Islet precursor cell (in vitro differentiated cells): ENCODE data around the gene NKAPD1.
"Not testable (repeated sequence)": the region's sequence is repeated elsewhere in the genome, so short reads cannot be mapped to it uniquely, and the experiment has no call there.

Source experiments
- DNase-seq: peaks from one replicate; pipeline ENCODE4 v3.0.0-alpha.2; 2018

Gene NKAPD1, protein sequence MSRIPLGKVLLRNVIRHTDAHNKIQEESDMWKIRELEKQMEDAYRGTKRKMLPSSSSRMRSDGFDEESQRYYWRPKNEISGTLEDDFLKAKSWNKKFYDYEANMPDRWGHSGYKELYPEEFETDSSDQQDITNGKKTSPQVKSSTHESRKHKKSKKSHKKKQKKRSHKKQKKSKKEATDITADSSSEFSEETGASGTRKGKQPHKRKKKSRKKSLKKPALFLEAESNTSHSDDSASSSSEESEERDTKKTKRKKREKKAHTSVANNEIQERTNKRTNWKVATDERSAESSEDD

DNA sequence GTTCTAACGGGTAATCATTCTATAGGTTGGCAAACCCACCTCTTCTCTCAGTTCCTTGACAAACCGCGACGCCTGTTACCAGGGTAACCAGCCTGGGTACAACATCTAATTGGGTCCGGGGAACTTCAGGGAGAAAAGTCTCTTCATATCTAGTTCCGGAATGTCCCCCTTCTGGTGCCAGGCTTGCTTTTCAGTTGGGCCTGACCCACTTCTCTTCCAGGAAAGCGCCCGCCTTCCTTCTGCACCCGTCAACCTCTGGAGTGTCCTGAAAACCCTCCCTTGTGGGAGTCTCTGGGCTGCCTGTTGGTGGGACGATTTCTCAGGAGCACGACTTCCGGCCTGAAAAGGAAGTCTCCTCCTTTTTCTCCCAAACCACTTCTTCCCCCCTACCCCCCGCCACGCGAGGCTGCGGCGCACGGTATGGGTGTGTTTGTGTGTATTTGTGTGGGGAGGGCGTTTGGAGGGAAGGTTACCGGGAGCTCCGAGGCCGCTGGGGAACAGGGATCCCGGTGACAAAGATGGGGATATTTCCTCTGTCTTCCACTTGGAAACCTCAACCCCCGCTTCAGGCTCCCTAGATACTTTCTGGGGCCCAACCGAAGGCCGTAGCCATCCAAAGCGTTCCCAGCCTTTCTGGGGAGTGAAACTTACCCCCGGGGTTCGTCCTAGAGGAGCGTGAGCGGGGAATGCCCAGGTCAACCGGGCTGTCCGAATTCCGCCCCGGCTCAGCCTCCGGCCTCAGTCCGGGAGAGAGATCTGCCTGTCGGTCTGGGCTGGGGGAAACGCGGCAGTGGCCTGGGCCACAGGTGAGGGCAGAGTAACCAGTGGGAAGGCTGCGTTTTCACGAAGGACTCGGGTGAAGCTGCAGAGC lies at the start of gene NKAPD1, which contains the start of gene PIH1D2:
Gene NKAPD1, plus strand, starts transcription at position 359 of the 871 bp plus-strand sequence. CDS start 1,276 bp downstream, outside the sequence.
Gene PIH1D2, minus strand, starts transcription at position 77 of the 871 bp plus-strand sequence. CDS start 843 bp downstream, outside the sequence.
- DNase-seq, result peak; percentile 91

DNA sequence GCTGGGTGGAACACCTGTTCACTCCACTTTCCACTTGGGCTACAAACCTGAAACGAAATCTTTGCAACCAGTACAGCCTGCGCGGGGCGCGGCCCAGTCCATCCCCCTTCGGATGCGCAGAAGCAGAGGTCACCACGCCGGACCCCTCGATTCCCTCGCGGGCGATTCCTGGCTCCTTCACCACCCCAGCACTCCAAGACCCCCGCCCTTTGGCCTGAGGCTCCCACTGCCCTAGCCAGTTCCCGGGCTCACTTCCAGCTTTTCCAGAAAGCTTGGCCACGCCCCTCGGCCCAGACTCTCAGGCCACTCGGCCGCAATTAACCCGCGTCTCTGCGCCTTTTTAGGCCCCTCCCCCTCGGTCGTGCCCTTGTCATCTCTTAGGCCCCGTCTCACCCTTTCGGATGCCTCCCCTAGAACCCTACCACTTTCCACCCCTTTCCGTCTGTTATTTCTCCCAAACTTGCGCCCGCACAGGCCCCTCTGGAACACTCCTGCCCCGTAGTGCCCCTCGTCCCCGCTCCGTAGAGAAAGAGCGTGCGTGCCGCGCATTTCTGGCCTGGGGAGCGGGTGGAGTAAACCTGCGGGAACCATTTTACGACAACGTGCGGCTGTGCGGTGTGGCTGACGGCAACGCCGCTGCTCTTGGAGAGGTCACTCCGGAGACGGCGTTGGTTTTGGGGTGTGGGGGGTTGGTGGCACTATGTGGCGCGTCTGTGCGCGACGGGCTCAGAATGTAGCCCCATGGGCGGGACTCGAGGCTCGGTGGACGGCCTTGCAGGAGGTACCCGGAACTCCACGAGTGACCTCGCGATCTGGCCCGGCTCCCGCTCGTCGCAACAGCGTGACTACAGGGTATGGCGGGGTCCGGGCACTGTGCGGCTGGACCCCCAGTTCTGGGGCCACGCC lies 49.1 kb upstream of the NKAPD1 start, which contains the start of gene DLAT:
Gene DLAT, plus strand, starts transcription at position 636 of the 906 bp plus-strand sequence. Its CDS starts 65 bp downstream, at position 701.
- peak; percentile 98 for DNase-seq

DNA sequence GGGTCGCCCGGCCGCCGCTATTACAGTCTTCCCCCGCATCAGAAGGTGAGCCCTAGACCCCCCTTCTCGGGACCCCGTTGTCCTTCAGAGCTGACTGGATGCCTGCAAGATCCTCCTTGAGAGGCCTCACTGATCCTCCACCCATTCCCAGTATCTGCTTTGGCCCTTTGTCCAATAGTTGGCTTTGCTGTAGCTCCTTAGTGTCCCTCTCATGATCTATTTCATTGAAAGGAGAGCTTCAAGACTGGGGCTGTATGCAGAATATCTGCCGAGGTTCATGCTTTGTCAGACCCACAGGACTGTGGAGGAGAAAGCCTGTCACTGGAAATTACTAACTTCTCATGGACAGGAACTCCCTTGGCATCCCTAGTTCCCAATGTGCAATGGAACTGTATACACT lies 48.4 kb upstream of the NKAPD1 start:
- DNase-seq, result no peak

DNA sequence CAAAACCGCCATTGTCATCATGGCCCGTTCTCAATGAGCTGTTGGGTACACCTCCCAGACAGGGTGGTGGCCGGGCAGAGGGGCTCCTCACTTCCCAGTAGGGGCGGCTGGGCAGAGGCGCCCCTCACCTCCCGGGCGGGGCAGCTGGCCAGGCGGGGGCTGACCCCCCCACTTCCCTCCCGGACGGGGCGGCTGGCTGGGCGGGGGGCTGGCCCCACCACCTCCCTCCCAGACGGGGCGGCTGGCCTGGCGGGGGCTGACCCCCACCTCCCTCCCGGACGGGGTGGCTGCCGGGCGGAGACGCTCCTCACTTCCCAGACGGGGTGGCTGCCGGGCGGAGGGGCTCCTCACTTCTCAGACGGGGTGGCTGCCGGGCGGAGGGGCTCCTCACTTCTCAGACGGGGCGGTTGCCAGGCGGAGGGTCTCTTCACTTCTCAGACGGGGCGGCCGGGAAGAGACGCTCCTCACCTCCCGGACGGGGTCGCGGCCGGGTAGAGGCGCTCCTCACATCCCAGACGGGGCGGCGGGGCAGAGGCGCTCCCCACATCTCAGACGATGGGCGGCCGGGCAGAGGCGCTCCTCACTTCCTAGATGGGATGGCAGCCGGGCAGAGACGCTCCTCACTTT lies 47.2 kb upstream of the NKAPD1 start:
- DNase-seq, result not testable (repeated sequence)

DNA sequence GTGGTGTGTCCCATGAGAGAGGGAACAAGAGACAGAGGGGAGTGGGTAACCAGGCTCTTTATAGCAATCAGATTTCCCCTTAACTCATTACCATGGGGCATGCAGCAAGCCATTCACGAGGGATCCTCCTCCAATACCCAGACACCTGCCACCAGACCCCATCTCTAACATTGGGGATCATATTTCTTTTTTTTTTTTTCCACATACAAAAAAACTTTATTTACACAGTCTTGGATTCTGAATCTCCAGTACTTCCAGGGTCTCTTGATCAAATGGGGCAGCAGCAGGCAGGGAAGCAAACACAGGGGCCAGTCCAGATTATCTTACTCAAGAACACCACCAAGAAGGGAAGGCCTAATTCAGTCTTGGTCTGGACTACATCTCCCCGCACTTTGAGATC lies 44.6 kb upstream of the NKAPD1 start:
- DNase-seq, result no peak

DNA sequence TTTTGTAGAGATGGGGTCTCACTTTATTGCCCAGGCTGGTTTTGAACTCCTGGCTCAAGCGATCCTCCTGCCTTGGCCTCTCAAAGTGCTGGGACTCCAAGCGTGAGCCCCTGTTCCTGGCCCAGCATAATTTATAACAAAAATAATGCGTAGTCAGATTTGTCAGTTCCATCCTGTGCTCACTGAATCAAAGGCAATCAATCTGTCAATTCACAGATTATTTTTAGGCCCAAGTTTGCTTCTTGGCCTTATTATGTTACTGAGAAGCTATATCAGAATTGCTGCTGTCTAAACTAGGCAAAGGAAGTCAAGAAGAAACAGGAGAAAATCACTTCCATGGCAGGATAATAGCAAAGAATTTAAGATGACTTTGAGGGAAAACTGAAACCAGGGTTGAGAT lies 40.2 kb upstream of the NKAPD1 start:
- no peak for DNase-seq

DNA sequence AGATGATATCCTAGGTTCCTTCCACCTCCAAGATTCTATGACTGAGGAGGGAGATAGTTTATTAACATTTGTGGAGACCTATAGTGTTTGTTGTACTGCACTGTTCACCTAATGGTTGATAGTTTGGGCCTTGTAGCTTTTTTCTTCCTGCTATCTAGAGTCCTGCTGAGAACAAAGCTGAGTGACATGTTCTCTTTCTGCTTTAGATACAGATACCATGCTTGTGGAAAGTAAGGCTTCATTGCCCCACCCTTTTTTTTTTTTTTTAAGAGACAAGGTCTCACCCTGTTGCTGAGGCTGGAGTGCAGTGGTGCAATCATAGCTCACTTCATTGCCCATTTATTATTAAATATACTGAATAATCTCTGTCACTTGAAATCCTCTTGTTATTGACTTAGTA lies 36.6 kb upstream of the NKAPD1 start:
- DNase-seq, result no peak

DNA sequence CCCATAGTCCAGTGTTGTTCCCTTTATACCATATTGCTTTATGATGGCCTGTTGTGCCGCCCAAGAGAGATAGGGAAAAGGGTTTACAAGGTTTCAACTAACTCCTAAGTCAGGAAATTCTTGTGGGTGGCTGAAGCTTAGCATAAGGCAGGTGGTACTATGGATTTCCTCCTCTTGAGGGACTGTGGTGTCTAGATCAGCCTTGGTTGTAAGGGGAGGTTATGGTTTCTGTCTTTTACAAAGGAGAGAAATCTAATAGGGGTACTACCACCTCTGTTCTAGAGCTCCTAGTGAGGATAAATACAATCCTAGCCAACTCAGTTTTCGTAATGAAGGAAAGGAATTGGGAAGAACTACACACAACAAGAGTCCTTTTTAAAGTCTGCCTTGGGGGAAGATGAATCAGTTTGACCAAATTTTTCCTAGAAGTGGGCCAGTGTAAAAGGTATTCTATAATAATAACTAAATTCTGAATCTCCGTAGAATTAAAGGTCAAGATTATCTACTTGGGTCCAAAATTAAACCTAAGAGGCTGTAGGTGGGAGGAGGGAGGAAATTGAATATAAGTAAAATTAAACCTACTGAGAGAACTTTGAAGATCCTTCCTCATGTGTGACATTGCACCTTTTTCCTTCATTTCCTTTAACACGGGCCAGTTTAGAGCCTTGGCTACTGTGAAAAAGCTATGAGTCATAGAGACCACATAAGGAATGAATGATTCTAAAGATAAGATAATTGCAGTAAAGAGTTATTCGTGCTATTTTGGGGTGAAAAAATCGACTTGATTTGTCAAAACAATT lies 31.7 kb upstream of the NKAPD1 start:
- DNase-seq, result no peak

DNA sequence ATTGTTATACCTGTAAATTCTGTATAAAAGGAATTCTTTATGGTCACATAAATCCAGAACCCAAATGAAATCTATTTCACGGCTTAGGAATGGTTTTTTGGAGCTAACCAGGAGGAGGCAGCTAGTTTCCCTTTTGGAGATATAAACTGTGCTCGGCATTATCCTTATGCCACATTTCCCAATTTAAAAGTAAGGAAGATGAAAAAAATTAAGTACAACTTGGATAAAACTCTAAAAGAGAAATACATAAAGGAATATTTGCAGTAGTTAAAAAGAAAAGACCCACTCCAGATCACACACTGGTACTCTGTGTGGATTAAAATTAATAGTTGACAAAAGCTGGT lies 31.2 kb upstream of the NKAPD1 start:
- no peak for DNase-seq

DNA sequence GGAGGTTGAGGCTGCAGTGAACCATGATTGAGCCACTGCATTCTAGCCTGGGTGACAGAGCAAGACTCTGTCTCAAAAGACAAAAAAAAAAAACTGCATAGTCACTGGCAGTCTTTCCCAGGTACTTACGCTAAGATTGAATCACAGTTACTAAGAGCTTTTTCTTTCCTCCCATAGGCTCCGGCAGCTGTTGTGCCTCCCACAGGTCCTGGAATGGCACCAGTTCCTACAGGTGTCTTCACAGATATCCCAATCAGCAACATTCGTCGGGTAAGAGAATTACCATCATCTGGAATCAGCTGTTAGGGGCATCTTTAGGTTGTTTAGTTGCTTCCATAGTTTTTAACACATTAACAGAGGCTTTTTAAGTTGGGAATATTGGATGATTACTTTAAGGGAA lies 29.1 kb upstream of the NKAPD1 start:
- no peak for DNase-seq

DNA sequence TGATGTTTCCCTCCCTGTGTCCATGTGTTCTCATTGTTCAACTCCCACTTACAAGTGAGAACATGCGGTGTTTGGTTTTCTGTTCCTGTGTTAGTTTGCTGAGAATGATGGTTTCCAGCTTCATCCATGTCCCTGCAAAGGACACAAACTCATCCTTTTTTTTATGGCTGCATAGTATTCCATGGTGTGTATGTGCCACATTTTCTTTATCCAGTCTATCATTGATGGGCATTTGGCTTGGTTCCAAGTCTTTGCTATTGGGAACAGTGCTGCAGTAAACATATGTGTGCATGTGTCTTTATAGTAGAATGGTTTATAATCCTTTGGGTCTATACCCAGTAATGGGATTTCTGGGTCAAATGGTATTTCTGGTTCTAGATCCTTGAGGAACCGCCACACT lies 27.5 kb upstream of the NKAPD1 start:
- DNase-seq, result not testable (repeated sequence)

DNA sequence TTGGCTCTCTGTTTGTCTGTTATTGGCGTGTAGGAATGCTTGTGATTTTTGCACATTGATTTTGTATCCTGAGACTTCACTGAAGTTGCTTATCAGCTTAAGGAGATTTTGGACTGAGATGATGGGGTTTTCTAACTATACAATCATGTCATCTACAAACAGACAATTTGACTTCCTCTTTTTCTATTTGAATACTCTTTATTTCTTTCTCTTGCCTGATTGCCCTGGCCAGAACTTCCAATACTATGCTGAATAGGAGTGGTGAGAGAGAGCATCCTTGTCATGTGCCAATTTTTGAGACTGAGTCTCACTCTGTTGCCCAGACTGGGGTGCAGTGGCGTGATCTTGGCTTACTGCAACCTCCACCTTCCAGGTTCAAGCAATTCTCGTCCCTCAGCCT lies 25.8 kb upstream of the NKAPD1 start:
- not testable (repeated sequence) for DNase-seq

DNA sequence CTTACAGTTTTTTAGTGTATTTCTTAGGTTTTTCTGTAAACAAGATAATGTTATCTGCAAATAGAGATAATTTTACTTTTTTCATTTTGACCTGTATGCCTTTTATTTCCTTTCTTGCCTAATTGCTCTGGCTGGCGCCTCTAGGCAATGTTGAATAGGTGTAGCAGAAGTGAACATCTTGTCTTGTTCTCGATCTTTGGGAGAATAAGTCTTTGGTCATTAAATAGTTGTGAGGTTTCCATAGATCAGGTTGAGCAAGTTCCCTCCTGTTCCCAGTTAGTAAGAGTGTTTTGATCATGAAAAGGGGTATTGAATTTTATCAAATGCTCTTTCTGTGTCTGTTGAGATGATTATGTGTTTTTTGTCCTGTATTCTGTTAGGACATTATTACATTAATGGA lies 24.3 kb upstream of the NKAPD1 start:
- no peak for DNase-seq

DNA sequence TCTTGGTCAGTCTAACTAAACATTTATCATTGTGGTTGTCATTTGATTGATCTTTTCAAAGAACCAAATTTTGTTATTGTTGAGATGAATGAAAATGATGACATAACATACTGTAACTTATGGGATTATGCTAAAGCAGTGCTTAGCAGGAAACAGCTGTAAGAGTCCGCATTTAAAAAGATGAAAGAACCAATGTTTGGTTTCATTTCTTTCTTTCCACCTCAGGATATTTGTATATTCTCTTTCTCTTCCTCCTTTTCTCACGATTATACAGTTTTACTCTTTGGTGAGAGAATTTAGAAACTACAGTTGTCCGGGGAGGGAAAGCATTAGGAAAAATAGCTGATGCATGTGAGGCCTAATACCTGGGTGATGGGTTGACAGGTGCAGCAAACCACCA lies 23.4 kb upstream of the NKAPD1 start:
- DNase-seq, result no peak

DNA sequence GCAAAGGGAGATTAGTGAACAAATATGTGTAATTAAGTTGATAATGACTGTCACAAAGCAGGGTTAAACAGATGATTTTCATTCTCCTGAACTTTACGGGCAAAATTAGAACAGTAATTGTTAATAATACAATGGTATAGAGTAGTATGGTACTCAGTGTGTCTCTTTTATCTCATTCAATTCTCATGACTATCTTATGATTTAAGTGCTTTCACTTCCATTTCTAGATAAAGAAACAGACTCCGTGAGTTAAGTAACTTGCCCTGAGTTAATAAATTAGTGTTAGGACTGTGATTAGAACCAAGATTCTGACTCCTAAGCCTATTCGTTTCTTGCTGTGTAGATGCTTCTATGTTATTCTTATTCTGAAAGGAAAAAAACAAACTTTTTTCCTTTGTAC lies 22.3 kb upstream of the NKAPD1 start:
- DNase-seq, result no peak

DNA sequence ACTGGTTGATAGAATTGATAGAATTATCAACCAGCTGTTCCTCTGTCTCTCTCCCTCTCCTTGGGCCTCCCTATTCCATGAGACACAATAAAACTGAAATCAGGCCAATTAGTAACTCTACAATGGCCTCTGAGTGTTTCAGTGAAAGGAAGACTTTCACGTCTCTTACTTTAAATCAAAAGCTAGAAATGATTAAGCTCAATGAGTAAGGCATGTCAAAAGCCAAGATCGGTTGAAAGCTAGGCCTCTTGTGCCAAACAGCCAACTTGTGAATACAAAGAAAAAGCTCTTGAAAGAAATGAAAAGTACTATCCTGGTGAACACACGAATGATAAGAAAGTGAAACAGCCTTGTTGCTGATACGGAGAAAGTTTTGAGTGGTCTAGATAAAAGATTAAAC lies 16.9 kb upstream of the NKAPD1 start:
- no peak for DNase-seq

DNA sequence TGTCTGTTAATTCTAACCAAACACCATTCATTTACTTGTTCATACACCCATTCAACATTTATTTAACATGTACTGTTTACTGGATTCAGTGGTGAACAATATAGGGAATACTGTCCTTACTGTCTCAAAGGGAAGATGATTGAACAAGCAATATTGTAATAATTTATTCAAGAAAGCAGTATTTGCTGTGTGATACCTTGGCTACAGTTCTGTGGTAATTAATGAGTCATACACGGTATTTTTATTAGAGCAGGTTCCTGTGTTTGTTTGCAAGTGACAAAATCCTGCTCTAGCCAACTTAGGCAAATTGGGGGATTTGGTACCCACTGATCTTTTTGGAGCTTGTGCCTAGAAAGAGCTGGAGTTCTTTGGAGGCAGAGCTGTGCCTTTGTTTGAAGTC lies 16.0 kb upstream of the NKAPD1 start:
- DNase-seq, result no peak

DNA sequence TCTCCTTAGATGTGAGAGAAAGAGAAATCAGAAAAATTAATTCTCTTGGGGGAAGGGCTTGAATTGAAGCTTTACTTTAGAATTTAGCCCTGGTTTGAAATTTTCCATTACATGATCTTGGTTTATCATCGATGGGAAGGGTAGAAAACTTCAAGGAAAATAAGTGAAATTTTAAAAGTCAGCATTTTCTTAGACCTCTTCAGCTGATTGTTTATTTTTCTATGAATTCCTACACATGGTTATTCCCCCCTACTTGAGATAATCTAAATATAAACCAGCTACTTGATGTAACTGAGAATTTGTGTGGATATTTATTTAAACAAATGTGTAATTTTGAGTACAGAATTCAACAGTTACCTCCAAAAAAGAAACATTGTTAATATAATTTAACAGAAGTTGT lies 11.2 kb upstream of the NKAPD1 start:
- DNase-seq, result no peak

DNA sequence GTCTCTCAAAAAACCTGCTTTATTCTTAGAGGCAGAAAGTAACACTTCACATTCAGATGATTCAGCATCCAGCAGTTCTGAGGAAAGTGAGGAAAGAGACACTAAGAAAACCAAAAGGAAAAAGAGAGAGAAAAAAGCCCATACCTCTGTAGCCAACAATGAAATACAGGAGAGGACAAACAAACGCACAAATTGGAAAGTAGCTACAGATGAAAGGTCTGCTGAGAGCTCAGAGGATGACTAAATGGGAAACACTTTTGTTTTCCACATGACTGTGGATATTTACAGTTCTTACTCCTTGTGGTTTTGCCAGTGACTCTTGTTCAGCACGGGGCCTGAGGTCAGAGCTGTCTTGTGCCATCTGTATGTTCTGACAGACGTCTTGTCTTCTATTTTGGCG lies 8.6 kb downstream of the NKAPD1 start:
- DNase-seq, result no peak

DNA sequence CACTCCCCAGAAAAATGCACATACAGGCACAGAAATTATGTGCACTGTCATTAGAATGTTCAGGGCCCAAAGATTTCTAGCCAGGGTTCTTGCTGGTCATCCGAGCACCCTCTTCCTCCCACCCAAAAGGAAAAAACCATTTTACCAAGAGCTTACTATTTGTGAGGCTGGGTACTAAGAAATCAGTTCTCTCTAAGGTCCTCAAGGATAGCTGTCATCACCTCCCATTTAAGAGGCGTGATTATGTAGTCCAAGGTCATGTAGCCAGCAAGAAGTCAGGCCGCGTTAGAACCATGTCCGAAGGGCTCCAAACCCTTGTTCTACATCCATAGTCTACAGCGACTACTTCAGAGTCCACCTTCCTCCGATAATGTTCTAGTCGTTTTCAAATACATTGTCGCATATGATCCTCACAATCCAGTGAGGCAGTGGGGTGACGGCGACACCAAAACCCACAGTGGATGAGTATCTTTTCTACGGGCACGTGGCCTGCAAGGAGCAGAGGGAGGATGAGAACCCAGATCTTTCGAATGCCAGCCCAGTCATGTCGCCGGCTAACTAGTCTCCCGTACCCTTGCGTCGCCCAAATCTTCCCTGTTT lies 11.8 kb downstream of the NKAPD1 start:
- peak; percentile 54 for DNase-seq
